Kidney epithelial cell (primary cell): ENCODE measurements around the gene PPP2R3C. TPM values are rescaled to one million over a fixed set of nuclear protein-coding genes. Genes with fewer than 3 reads are reported as not detected.
A peak's percentile ranks its signal among the peaks of the same experiment; 100 is the strongest.

ENCODE experiments used
- DNase-seq: peaks from one replicate; pipeline ENCODE4 v3.0.0-alpha.2; 2010; ENCODE audit warnings: low read depth
- H3K27me3 ChIP-seq: 2 replicates; pipeline ENCODE4 v1.6.0; 2011; ENCODE audit warnings: low read length; ENCODE audit not compliant: control insufficient read depth, insufficient read depth
- H3K36me3 ChIP-seq: 2 replicates; pipeline ENCODE4 v1.5.1; 2011; ENCODE audit warnings: low read length; ENCODE audit not compliant: control insufficient read depth, insufficient read depth
- H3K4me3 ChIP-seq: 2 replicates; pipeline ENCODE4 v1.5.1; 2011; ENCODE audit warnings: low read depth, mild to moderate bottlenecking, control low read depth, low read length
- total RNA-seq: library from RNA; depleted of rRNA; stranded (reverse); fragments of >200 nt; gene quantifications from 2 replicates; pipeline ENCODE4 v1.2.3, GENCODE V29; 2015
- TF ChIP-seq, protein P1 (sequence below): IDR thresholded peaks from 2 replicates; pipeline ENCODE4 v1.5.1; 2011; ENCODE audit warnings: mild to moderate bottlenecking, moderate library complexity, low read length, control low read depth, inconsistent platforms; ENCODE audit not compliant: insufficient read depth, poor library complexity, severe bottlenecking

PPP2R3C gene
- 35.3 and 39.4 TPM in 2 replicates for total RNA-seq

DNA sequence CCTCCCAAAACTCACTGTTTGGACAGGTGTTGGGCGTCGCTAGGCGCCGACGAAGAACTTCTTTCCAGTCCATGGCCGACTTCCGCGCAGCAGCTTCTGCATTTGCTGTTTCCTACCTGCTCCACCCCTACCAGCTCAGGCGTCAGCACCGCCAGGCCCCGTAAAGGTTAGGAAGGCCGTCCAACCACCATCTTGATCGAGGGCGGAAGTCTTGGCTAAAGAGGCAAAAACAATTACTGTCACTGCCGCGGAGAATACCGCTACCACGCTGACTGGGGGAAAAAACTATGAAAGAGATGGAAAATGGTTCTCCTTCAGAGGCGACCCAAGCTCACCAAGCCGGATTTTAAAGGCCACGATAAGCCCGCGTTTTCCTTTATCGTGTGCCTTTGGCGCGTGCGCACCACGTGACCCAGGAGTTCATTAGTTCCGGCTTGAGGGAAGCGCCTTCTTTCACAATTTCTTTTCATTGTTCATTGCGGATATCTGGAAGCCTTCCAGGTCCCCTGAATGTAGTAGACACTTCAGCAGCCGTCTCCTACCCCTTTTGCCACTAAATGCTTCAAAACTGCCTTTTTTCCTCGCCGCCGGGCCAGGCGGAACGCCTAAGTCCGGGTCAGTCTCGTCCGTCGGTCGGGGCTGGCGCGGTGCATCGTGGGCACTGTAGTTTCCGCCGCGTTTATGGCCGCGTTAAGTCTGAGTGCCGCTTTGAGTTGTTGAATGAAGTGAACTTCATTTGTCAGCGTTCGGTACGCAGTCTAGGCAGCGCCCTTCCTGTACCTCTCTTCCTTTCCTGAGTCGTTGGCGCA lies at the start of gene PPP2R3C, which contains the start of gene PRORP:
Gene PPP2R3C (minus strand): TSS at position 104 of the 809 bp plus-strand sequence. CDS start 31 bp downstream, at position 73.
Gene PRORP (plus strand): TSS at position 666 of the 809 bp plus-strand sequence. CDS start 694 bp downstream, outside the sequence.
- DNase-seq, result peak; percentile 98
- H3K27me3 ChIP-seq, result no peaks in the 10 kb centered on the region
- TF ChIP-seq, protein P1, sequence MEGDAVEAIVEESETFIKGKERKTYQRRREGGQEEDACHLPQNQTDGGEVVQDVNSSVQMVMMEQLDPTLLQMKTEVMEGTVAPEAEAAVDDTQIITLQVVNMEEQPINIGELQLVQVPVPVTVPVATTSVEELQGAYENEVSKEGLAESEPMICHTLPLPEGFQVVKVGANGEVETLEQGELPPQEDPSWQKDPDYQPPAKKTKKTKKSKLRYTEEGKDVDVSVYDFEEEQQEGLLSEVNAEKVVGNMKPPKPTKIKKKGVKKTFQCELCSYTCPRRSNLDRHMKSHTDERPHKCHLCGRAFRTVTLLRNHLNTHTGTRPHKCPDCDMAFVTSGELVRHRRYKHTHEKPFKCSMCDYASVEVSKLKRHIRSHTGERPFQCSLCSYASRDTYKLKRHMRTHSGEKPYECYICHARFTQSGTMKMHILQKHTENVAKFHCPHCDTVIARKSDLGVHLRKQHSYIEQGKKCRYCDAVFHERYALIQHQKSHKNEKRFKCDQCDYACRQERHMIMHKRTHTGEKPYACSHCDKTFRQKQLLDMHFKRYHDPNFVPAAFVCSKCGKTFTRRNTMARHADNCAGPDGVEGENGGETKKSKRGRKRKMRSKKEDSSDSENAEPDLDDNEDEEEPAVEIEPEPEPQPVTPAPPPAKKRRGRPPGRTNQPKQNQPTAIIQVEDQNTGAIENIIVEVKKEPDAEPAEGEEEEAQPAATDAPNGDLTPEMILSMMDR, result no peak
- H3K36me3 ChIP-seq, result no peaks in the 10 kb centered on the region
- peak within 1 kb of the TSS; percentile 77 for H3K4me3 ChIP-seq

DNA sequence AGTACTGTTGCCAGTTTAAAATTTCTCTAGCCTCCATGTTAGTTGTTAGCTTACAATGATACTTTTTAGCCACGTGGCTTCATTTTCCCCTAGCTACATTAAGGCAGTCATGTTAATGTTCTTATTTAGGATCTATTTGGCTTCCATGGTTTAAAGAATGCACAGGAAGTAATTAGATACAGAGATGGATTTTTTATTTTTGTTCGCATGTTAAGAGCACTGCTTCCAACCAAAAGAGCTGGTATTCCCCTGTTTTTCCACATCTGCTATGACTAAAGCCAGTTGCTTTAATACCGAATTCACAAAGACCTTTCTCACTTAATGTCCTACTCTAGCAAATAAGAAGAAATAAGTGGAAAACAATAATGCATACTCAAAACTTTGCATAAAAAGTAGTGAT lies 45.7 kb upstream of the PPP2R3C start:
- Histone ChIP-seq H3K36me3 (peaks cover 1% of the 10 kb centered on the region), H3K4me3 (no peak overlapping the region), H3K27me3 (no peaks in the 10 kb centered on the region)
- TF ChIP-seq, protein P1, result no peak
- DNase-seq, result no peak

DNA sequence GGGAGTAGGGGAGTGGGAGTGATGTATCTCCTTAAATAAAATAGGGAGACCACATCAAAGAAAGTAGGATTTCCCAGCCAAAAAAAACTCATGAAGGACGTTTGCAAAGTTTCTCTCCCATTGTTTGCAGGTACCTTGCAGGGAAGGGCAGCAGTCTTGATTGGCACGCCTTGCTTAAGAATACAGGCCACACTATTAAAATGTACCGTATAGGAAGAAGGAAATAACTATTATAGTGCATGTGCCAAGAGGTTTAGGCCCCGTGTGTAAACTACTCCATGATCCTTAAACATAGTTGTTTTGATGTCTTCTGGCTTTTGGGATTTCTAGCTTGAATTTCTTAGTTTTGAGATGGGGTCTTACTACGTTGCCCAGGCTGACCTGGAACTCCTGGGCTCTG lies 43.1 kb upstream of the PPP2R3C start:
- H3K27me3 ChIP-seq, result no peaks in the 10 kb centered on the region
- TF ChIP-seq, protein P1, result no peak
- peaks cover 1% of the 10 kb centered on the region for H3K36me3 ChIP-seq
- no peak overlapping the region for H3K4me3 ChIP-seq
- DNase-seq, result no peak

DNA sequence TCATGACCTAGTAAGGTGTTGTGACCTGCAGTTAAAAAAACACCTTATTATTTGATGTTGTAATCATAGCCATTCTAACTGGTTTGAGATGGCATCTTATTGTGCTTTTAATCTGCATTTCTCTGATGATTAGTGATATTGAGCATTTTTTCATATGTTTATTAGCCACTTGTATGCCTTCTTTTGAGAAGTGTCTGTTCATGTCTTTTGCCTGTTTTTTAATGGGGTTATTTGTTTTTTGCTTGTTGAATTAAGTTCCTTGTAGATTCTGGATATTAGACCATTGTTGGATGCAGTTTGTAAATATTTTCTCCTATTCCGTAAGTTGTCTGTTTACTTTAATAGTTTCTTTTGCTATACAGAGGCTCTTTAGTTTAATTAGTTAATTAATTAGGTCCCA lies 41.6 kb upstream of the PPP2R3C start:
- TF ChIP-seq, protein P1, result no peak
- Histone ChIP-seq H3K36me3 (peaks cover 1% of the 10 kb centered on the region), H3K4me3 (no peak overlapping the region), H3K27me3 (no peaks in the 10 kb centered on the region)
- no peak for DNase-seq

DNA sequence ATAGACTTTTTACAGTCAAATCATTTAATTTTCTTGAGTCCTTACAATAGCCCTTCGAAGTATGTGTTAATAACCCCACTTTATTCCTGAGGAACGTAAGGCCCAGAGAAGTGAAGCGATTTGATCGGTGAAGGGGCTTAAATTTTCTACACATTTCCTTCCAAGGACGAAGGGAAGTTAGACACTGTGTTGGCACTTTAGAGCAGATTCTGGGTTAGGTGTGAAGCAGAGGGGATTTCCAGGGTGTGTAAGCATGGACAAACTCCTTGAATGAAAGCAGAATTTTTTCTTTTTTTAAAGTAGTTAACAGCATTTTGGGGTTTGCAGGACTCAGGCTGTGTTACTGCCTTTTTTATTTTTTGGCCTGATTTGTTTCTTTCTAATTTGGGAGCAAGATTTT lies 39.4 kb upstream of the PPP2R3C start:
- Histone ChIP-seq H3K27me3 (no peaks in the 10 kb centered on the region), H3K36me3 (no peaks in the 10 kb centered on the region), H3K4me3 (no peak overlapping the region)
- TF ChIP-seq, protein P1, result no peak
- no peak for DNase-seq
